Measurements from ENCODE around the gene CRB2. TPM values are rescaled to one million over a fixed set of nuclear protein-coding genes. Genes with fewer than 3 reads are reported as not detected.

The CRB2 gene
- total RNA-seq, 4 donors from 2014 or later: 0.11 TPM; not detected in 3

GRCh38 chr9:123407217-123407851, 51.3 kb downstream of the CRB2 start:
- no peaks in the 10 kb centered on the region for H3K27me3 ChIP-seq
- no peaks in the 10 kb centered on the region for H3K9me3 ChIP-seq
- H3K4me1 ChIP-seq: no peaks in the 10 kb centered on the region
- 76 to 83% methylated on average over 18 to 20 of the region's 20 CpGs for WGBS, 2 donors
- H3K36me3 ChIP-seq: no peaks in the 10 kb centered on the region
- no peak for TF ChIP-seq CTCF (IDR thresholded peaks at IDR 0.05)
- no peak for TF ChIP-seq POLR2A (IDR thresholded peaks at IDR 0.05)
- no peak overlapping the region for H3K4me3 ChIP-seq (replicated peaks in 1 of 3)
- DNase-seq: no peak
- no peak overlapping the region for H3K27ac ChIP-seq
- intact Hi-C loops (cut with DNase I): no loop called here

GRCh38 chr9:123408313-123409262, 52.6 kb downstream of the CRB2 start:
- no peaks in the 10 kb centered on the region for H3K36me3 ChIP-seq
- 93 to 96% methylated on average over 5 to 6 of the region's 10 CpGs for WGBS, 2 donors
- intact Hi-C loops (cut with DNase I): no loop called here
- H3K4me3 ChIP-seq (replicated peaks in 1 of 3): no peak overlapping the region
- H3K4me1 ChIP-seq: no peaks in the 10 kb centered on the region
- DNase-seq: no peak
- TF ChIP-seq CTCF (IDR thresholded peaks at IDR 0.05): no peak
- TF ChIP-seq POLR2A (IDR thresholded peaks at IDR 0.05): no peak
- H3K27ac ChIP-seq: no peak overlapping the region
- no peaks in the 10 kb centered on the region for H3K9me3 ChIP-seq
- H3K27me3 ChIP-seq: no peaks in the 10 kb centered on the region

- WGBS, 2 donors: 91 to 95% methylated on average over 12 of the region's 12 CpGs
- no peak for DNase-seq
- H3K4me1 ChIP-seq: no peaks in the 10 kb centered on the region
- H3K4me3 ChIP-seq (replicated peaks in 1 of 3): no peak overlapping the region
- no peaks in the 10 kb centered on the region for H3K36me3 ChIP-seq
- H3K27ac ChIP-seq: no peak overlapping the region
- no peaks in the 10 kb centered on the region for H3K27me3 ChIP-seq
- no peaks in the 10 kb centered on the region for H3K9me3 ChIP-seq
- intact Hi-C loops (cut with DNase I): no loop called here
- TF ChIP-seq POLR2A (IDR thresholded peaks at IDR 0.05) (no peak), CTCF (IDR thresholded peaks at IDR 0.05) (no peak)
Observed at GRCh38 chr9:123410281-123410910, 54.4 kb downstream of the CRB2 start.

- no peaks in the 10 kb centered on the region for H3K36me3 ChIP-seq
- TF ChIP-seq POLR2A (IDR thresholded peaks at IDR 0.05) (no peak), CTCF (IDR thresholded peaks at IDR 0.05) (no peak)
- H3K4me3 ChIP-seq (replicated peaks in 1 of 3): no peak overlapping the region
- no peak overlapping the region for H3K27ac ChIP-seq
- intact Hi-C loops (cut with DNase I): no loop called here
- no peak for DNase-seq
- no peaks in the 10 kb centered on the region for H3K27me3 ChIP-seq
- no peaks in the 10 kb centered on the region for H3K9me3 ChIP-seq
- WGBS, 2 donors: 97 to 98% methylated on average over 7 to 10 of the region's 10 CpGs
- H3K4me1 ChIP-seq: peaks cover 0 to 7% of the 10 kb centered on the region in 2 donors
Observed at GRCh38 chr9:123411191-123411590, 55.2 kb downstream of the CRB2 start.
